ENCODE results near the gene BLVRB. TPM values are rescaled to one million over a fixed set of nuclear protein-coding genes. Genes with fewer than 3 reads are reported as not detected.

Gene BLVRB
- total RNA-seq, 3 donors from 2014 or later, result 206 to 322 (median 284) TPM

DNA sequence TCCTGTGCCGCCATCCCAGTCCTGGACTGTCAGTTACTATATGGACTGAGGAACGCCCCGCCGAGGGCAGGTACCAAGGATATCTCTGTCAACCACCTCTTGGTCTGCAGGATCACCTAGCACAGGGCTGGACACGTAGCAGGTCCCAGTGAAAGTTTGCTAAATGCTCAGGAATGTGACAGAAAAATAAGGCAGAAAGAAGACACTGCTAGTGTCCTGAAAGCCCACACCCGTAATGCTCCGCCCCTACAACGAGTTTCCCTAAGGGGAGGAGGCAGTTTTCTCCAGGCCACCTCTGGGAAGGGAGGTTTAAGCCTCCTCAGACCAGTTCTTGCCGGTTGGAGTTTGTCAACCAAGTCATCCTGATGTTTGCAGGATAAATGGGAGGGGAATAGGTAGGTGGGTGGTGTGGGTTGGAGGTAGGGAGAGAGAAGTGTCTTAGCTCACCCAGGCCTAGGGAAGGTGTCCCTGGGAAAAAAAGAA, 19.7 kb downstream of the BLVRB start:
- Histone ChIP-seq H3K27ac (peak overlapping the region; percentile 98 to 99), H3K9me3 (no peaks in the 10 kb centered on the region), H3K27me3 (no peaks in the 10 kb centered on the region), H3K4me1 (peaks cover 0 to 20% of the 10 kb centered on the region in 2 donors), H3K4me3 (no peak overlapping the region), H3K36me3 (no peaks in the 10 kb centered on the region)
- peak in 2 of 3 donors; percentile 30 to 39 for TF ChIP-seq POLR2AphosphoS5 (IDR thresholded peaks at IDR 0.05)
- no peak for TF ChIP-seq POLR2A (IDR thresholded peaks at IDR 0.05)
- intact Hi-C loops (cut with DNase I; ENCODE audit: low total_unique reads), result no loop called here
- peak; percentile 38 to 74 for DNase-seq (ENCODE audit: low spot score in 2 of 2)

DNA sequence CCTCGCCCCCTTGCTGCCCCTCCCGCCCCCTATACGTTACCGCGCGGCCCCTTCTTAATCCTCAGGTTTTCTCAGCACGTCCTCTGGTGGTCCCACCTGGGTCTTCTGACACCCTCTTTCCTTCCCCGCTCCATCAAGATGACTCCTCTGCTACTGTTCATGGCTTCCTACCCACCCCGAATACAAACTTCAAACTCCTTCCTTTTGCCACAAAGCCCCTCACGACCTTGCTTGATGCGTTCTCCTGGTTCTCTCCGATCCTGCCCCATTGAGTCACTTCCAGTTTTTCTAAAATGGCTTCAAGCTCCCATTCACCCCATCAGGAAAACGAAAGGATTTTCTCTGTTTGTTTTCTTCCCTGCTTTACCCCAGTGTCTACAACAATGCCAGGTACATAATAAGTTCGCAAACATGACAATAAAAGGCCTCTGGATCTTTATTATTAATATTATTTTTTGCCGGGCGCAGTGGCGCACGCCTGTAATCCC, 20.7 kb downstream of the BLVRB start:
- no peaks in the 10 kb centered on the region for H3K9me3 ChIP-seq
- peaks cover 0 to 20% of the 10 kb centered on the region in 2 donors for H3K4me1 ChIP-seq
- TF ChIP-seq, protein P1, sequence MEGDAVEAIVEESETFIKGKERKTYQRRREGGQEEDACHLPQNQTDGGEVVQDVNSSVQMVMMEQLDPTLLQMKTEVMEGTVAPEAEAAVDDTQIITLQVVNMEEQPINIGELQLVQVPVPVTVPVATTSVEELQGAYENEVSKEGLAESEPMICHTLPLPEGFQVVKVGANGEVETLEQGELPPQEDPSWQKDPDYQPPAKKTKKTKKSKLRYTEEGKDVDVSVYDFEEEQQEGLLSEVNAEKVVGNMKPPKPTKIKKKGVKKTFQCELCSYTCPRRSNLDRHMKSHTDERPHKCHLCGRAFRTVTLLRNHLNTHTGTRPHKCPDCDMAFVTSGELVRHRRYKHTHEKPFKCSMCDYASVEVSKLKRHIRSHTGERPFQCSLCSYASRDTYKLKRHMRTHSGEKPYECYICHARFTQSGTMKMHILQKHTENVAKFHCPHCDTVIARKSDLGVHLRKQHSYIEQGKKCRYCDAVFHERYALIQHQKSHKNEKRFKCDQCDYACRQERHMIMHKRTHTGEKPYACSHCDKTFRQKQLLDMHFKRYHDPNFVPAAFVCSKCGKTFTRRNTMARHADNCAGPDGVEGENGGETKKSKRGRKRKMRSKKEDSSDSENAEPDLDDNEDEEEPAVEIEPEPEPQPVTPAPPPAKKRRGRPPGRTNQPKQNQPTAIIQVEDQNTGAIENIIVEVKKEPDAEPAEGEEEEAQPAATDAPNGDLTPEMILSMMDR (IDR thresholded peaks at IDR 0.05), result peak in 1 of 3 donors; percentile 20
- TF ChIP-seq POLR2AphosphoS5 (IDR thresholded peaks at IDR 0.05) (peak in 1 of 3 donors; percentile 31), POLR2A (IDR thresholded peaks at IDR 0.05) (no peak)
- H3K36me3 ChIP-seq, result no peaks in the 10 kb centered on the region
- peak overlapping the region; percentile 98 to 99 for H3K27ac ChIP-seq
- H3K4me3 ChIP-seq, result peak overlapping the region; percentile 90 to 95 (median 94)
- intact Hi-C loops (cut with DNase I; ENCODE audit: low total_unique reads), result no loop called here
- H3K27me3 ChIP-seq, result no peaks in the 10 kb centered on the region
- DNase-seq (ENCODE audit: low spot score in 2 of 2), result no peak

DNA sequence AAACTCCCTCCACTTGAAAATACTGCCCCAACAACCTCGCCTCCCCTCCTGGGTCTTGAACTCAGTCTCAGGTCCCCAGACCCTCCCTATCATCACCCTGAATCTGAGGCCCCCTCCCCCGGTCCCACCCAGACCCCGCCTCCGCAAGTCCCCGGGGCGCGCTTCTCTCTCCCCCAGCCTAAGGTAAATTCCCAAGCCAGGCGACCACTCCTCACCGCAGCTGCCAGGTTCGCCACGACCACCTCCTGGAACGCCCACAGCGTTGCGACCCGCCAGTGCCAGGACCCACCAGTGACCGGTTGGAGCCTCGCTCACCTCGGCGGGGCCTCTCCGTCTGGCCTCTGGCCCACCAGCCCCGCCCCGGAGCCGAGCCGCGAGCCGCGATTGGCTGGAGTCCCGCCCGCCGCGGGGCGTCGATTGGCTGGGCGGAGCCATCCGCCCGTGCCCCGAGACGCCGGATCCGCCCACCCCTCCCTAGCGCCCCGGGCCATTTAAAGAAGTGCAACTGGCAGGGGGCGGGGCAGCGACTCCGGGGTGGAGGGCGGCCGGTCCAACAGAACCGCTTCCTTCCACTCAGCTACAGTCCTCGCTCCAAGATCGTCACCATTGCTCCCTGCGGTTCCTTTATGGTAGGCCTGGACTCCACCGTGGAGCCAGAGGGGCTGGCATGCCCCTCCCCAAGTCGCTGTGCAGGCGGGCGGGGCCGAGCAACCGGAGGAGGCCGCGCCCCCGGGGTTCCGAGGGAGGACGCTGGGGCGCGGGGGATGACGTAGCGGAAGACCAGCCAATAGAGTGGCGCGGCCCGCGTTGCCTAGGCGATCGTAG, 21.3 kb downstream of the BLVRB start, which contains the start of gene SERTAD3:
SERTAD3 (minus strand) TSS at position 336 of the 825 bp plus-strand sequence. CDS start 2,255 bp downstream, outside the sequence.
- Histone ChIP-seq H3K9me3 (no peaks in the 10 kb centered on the region), H3K27ac (peak within 1 kb of the TSS; percentile 98 to 99), H3K36me3 (no peaks in the 10 kb centered on the region), H3K4me1 (peaks cover 0 to 20% of the 10 kb centered on the region in 2 donors), H3K4me3 (peak within 1 kb of the TSS; percentile 90 to 95 (median 94)), H3K27me3 (no peaks in the 10 kb centered on the region)
- intact Hi-C loops (cut with DNase I; ENCODE audit: low total_unique reads), result no loop called here
- DNase-seq (ENCODE audit: low spot score in 2 of 2), result peak; percentile 96 to 97
- TF ChIP-seq POLR2AphosphoS5 (IDR thresholded peaks at IDR 0.05) (peak; percentile 68 to 97 (median 89)), POLR2A (IDR thresholded peaks at IDR 0.05) (peak; percentile 93)
- TF ChIP-seq, protein P1 (IDR thresholded peaks at IDR 0.05), result peak in 1 of 3 donors; percentile 18

DNA sequence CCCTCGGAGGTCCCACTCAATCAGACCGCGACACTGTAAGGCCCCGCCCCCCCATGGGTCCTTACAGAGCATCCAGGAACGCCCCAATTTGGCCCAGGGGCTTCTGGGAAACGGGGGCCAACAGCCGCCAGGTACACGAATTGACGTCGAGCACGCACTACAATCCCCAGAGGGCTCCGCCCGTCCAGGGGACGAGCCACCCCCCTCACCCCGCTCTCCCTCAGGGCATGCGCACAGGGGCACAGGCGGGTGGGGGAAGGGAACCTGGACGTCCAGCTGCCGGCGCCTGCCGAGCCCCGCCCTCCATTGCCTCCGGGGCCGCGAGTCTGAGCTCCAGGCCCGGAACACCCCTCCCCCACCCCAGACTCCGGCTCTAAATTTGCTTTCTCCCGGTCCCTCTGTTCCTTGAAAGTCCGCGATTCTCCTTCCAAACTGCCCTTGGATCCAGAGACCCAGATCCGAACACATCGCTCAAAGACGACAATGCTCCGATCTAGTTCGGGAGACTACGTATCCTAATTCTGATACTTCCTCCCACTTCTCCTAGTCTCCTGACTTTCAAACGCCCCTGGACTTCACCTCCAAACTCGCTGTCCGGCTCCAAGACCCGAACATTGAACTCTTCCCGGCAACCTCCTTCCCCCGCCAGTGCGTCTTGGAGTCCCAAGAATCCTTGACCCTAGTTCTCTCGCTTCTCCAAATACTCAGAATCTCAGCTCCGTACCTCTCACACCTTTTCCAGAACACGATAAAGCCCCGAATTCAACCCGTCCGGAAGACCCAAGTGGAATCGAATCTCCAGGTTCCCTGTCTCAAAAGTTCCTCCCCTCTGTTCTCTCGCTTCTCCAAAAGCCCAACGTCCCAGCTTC, 22.2 kb downstream of the BLVRB start:
- no peaks in the 10 kb centered on the region for H3K36me3 ChIP-seq
- peak; percentile 91 to 97 (median 96) for TF ChIP-seq POLR2AphosphoS5 (IDR thresholded peaks at IDR 0.05)
- TF ChIP-seq, protein P1 (IDR thresholded peaks at IDR 0.05), result no peak
- H3K9me3 ChIP-seq, result no peaks in the 10 kb centered on the region
- H3K27ac ChIP-seq, result peak overlapping the region; percentile 98 to 99
- intact Hi-C loops (cut with DNase I; ENCODE audit: low total_unique reads), result no loop called here
- peaks cover 0 to 20% of the 10 kb centered on the region in 2 donors for H3K4me1 ChIP-seq
- H3K27me3 ChIP-seq, result no peaks in the 10 kb centered on the region
- DNase-seq (ENCODE audit: low spot score in 2 of 2), result peak; percentile 99 to 100
- peak overlapping the region; percentile 90 to 95 (median 94) for H3K4me3 ChIP-seq

All from breast epithelium (tissue), 4 donors.